ENCODE data around the gene INTU.

INTU gene

DNA sequence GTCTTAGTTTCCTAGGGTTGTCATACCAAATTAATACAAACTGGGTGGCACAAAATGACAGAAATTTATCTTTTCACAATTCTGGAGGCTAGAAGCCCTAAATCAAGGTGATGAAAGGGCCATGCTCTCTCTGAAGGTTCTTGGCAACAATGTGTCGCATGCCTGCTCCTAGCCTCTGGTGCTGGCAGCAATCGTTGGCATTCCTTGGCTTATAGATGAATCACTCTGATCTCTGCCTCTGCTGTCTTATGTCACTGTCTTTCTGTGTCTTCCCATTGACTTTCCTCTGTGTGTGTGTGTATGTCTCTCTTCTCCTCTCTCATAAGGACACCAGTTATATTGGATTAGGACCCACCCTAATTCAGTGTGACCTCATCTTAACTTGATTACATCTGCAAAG is 15.9 kb upstream of the INTU start:
- Histone ChIP-seq H3K27me3 (ENCODE audit: insufficient read depth, low read length) (no peaks in the 10 kb centered on the region), H2AFZ (ENCODE audit: low read length) (no peak overlapping the region), H3K9me2 (ENCODE audit: low read depth, low read length) (no peaks in the 10 kb centered on the region), H3K9ac (ENCODE audit: low read length) (no peak overlapping the region), H4K20me1 (ENCODE audit: insufficient read depth, low read length) (no peaks in the 10 kb centered on the region), H3K4me2 (ENCODE audit: low read length) (no peak overlapping the region), H3K79me2 (ENCODE audit: insufficient read depth, low read length) (no peaks in the 10 kb centered on the region), H3K4me3 (ENCODE audit: low read depth, low read length, poor library complexity, severe bottlenecking) (no peak overlapping the region), H3K36me3 (ENCODE audit: insufficient read depth, low read length) (no peaks in the 10 kb centered on the region), H3K9me3 (ENCODE audit: low read length) (no peaks in the 10 kb centered on the region), H3K27ac (ENCODE audit: low read depth, low read length, poor library complexity, severe bottlenecking) (no peak overlapping the region), H3K4me1 (ENCODE audit: insufficient read depth, low read length, severe bottlenecking) (no peaks in the 10 kb centered on the region), H3F3A (ENCODE audit: insufficient read depth, low read length) (no peaks in the 10 kb centered on the region)
- no peak for TF ChIP-seq CTCF (IDR thresholded peaks at IDR 0.05; ENCODE audit: low read length)
- TF ChIP-seq EZH2 (IDR thresholded peaks at IDR 0.05; ENCODE audit: borderline replicate concordance, low read length): no peak

- H3K4me2 ChIP-seq (ENCODE audit: low read length): no peak overlapping the region
- TF ChIP-seq EZH2 (IDR thresholded peaks at IDR 0.05; ENCODE audit: borderline replicate concordance, low read length) (no peak), CTCF (IDR thresholded peaks at IDR 0.05; ENCODE audit: low read length) (no peak)
- H3K79me2 ChIP-seq (ENCODE audit: insufficient read depth, low read length): no peaks in the 10 kb centered on the region
- H3K27me3 ChIP-seq (ENCODE audit: insufficient read depth, low read length): no peaks in the 10 kb centered on the region
- H4K20me1 ChIP-seq (ENCODE audit: insufficient read depth, low read length): no peaks in the 10 kb centered on the region
- no peaks in the 10 kb centered on the region for H3K4me1 ChIP-seq (ENCODE audit: insufficient read depth, low read length, severe bottlenecking)
- H3F3A ChIP-seq (ENCODE audit: insufficient read depth, low read length): no peaks in the 10 kb centered on the region
- no peak overlapping the region for H3K4me3 ChIP-seq (ENCODE audit: low read depth, low read length, poor library complexity, severe bottlenecking)
- no peaks in the 10 kb centered on the region for H3K9me2 ChIP-seq (ENCODE audit: low read depth, low read length)
- H2AFZ ChIP-seq (ENCODE audit: low read length): no peak overlapping the region
- no peaks in the 10 kb centered on the region for H3K36me3 ChIP-seq (ENCODE audit: insufficient read depth, low read length)
- H3K9me3 ChIP-seq (ENCODE audit: low read length): no peaks in the 10 kb centered on the region
- no peak overlapping the region for H3K27ac ChIP-seq (ENCODE audit: low read depth, low read length, poor library complexity, severe bottlenecking)
- no peak overlapping the region for H3K9ac ChIP-seq (ENCODE audit: low read length)
Measured at GRCh38 chr4:127618427-127618826, 14.3 kb upstream of the INTU start.

GRCh38 chr4:127622621-127622920 is 10.2 kb upstream of the INTU start:
- Histone ChIP-seq H3K79me2 (ENCODE audit: insufficient read depth, low read length) (no peaks in the 10 kb centered on the region), H3K9me3 (ENCODE audit: low read length) (no peaks in the 10 kb centered on the region), H3K4me1 (ENCODE audit: insufficient read depth, low read length, severe bottlenecking) (no peaks in the 10 kb centered on the region), H4K20me1 (ENCODE audit: insufficient read depth, low read length) (no peaks in the 10 kb centered on the region), H3K9ac (ENCODE audit: low read length) (no peak overlapping the region), H2AFZ (ENCODE audit: low read length) (no peak overlapping the region), H3K27ac (ENCODE audit: low read depth, low read length, poor library complexity, severe bottlenecking) (no peak overlapping the region), H3K27me3 (ENCODE audit: insufficient read depth, low read length) (no peaks in the 10 kb centered on the region), H3F3A (ENCODE audit: insufficient read depth, low read length) (no peaks in the 10 kb centered on the region), H3K4me2 (ENCODE audit: low read length) (no peak overlapping the region), H3K9me2 (ENCODE audit: low read depth, low read length) (no peaks in the 10 kb centered on the region), H3K4me3 (ENCODE audit: low read depth, low read length, poor library complexity, severe bottlenecking) (no peak overlapping the region), H3K36me3 (ENCODE audit: insufficient read depth, low read length) (no peaks in the 10 kb centered on the region)
- no peak for TF ChIP-seq CTCF (IDR thresholded peaks at IDR 0.05; ENCODE audit: low read length)
- TF ChIP-seq EZH2 (IDR thresholded peaks at IDR 0.05; ENCODE audit: borderline replicate concordance, low read length): no peak

All from OCI-LY1 (cell line).